HEK293 (cell line): ENCODE results near the gene MAML3.

Experiments used
- SP7 ChIP-seq: fragments of 450-650 bp; formaldehyde crosslinking; IDR thresholded peaks from 2 replicates; pipeline ENCODE4 v1.5.1; 2016; ENCODE audit warnings: missing biosample characterization, missing genetic modification characterization
- TRIM28 ChIP-seq: IDR thresholded peaks from 2 replicates; pipeline ENCODE4 v1.6.1; 2011; ENCODE audit warnings: low read length, control low read depth, borderline replicate concordance
- ZNF311 ChIP-seq: fragments of 450-650 bp; formaldehyde crosslinking; IDR thresholded peaks from 2 replicates; pipeline ENCODE4 v1.5.1; 2017; ENCODE audit warnings: missing biosample characterization, missing genetic modification characterization, borderline replicate concordance
- ZNF416 ChIP-seq: fragments of 450-650 bp; formaldehyde crosslinking; IDR thresholded peaks from 2 replicates; pipeline ENCODE4 v1.5.1; 2016; ENCODE audit warnings: missing biosample characterization, missing genetic modification characterization
- TF ChIP-seq, protein P1 (sequence below): fragments of 450-650 bp; formaldehyde crosslinking; IDR thresholded peaks from 2 replicates; pipeline ENCODE4 v1.5.1; 2016; ENCODE audit warnings: missing biosample characterization, missing genetic modification characterization

- TF ChIP-seq, protein P1, sequence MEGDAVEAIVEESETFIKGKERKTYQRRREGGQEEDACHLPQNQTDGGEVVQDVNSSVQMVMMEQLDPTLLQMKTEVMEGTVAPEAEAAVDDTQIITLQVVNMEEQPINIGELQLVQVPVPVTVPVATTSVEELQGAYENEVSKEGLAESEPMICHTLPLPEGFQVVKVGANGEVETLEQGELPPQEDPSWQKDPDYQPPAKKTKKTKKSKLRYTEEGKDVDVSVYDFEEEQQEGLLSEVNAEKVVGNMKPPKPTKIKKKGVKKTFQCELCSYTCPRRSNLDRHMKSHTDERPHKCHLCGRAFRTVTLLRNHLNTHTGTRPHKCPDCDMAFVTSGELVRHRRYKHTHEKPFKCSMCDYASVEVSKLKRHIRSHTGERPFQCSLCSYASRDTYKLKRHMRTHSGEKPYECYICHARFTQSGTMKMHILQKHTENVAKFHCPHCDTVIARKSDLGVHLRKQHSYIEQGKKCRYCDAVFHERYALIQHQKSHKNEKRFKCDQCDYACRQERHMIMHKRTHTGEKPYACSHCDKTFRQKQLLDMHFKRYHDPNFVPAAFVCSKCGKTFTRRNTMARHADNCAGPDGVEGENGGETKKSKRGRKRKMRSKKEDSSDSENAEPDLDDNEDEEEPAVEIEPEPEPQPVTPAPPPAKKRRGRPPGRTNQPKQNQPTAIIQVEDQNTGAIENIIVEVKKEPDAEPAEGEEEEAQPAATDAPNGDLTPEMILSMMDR (tag by site-specific recombination) = no peak
- TF ChIP-seq ZNF311 (tag by site-specific recombination) = no peak
- TF ChIP-seq SP7 (tag by site-specific recombination) = no peak
- no peak for TF ChIP-seq ZNF416 (tag by site-specific recombination)
- TF ChIP-seq TRIM28 = no peak
Observed at GRCh38 chr4:140080883-140081282, 73.1 kb downstream of the MAML3 start.
